Parietal lobe (tissue), 1 donor: ENCODE data around the gene C3orf49. TPM values are rescaled to one million over a fixed set of nuclear protein-coding genes. Genes with fewer than 3 reads are reported as not detected.

Experiments used
- total RNA-seq: library from RNA; depleted of rRNA; stranded (reverse); fragments of >200 nt; gene quantifications from one replicate; pipeline ENCODE4 v1.2.3, GENCODE V29; 2014

C3orf49 gene
- total RNA-seq, result not detected

GRCh38 chr3:63819151-63819398 lies at the start of gene C3orf49:
TSS of gene C3orf49 (plus strand) at chr3:63819299. CDS start at chr3:63819472, 173 bp downstream.

GRCh38 chr3:63863150-63864007 lies 44.3 kb downstream of the C3orf49 start, which contains the start of the genes ATXN7 and THOC7:
TSS of gene ATXN7 (plus strand) at chr3:63863867. CDS start at chr3:63912599, 48,732 bp downstream.
TSS of gene THOC7 (minus strand) at chr3:63863805. CDS start at chr3:63863790, 15 bp downstream.

Other genes starting within 250 kb of the C3orf49 start
- not detected for gene SNTN, start 166.6 kb upstream of the C3orf49 start, total RNA-seq
- 36.9 TPM for gene THOC7, start 44.5 kb downstream of the C3orf49 start, total RNA-seq
- 31.9 TPM for gene ATXN7, start 44.6 kb downstream of the C3orf49 start, total RNA-seq
- not detected for gene SCAANT1, start 93.1 kb downstream of the C3orf49 start, total RNA-seq
- 89.2 TPM for gene PSMD6, start 204.2 kb downstream of the C3orf49 start, total RNA-seq